H1 (cell line): ENCODE measurements around the gene HCST. TPM values are rescaled to one million over a fixed set of nuclear protein-coding genes. Genes with fewer than 3 reads are reported as not detected.

ENCODE experiments used
- KDM4A ChIP-seq: IDR thresholded peaks from one replicate; pipeline ENCODE4 v1.7.1; 2012; ENCODE audit warnings: low read depth, mild to moderate bottlenecking, moderate library complexity, low read length, inconsistent platforms; ENCODE audit not compliant: severe bottlenecking
- POLR2AphosphoS5 ChIP-seq: IDR thresholded peaks from 2 replicates; pipeline ENCODE4 v1.6.1; 2011; ENCODE audit warnings: low read depth, low read length
- RFX5 ChIP-seq: IDR thresholded peaks from 2 replicates; pipeline ENCODE4 v1.6.1; 2011; ENCODE audit warnings: low read depth, low read length, improper control_type of control experiment, borderline replicate concordance
- polyA plus RNA-seq, 7 experiments: library from polyadenylated mRNA; depleted of rRNA in 3 of 7; stranded (reverse) in 5 of 7; unstranded in 2 of 7; fragments of >200 nt in 5 of 7; fragments of 200-250 nt in 2 of 7; gene quantifications; 1 replicate in 5 of 7; 2 replicates in 1 of 7; 4 replicates in 1 of 7; pipeline versions ENCODE4 v1.2.1 to v1.2.3, GENCODE V29; 2011 to 2013; ENCODE audit warnings: missing spikeins in 2 of 7, mixed read lengths in 2 of 7
- total RNA-seq: library from RNA; stranded (reverse); fragmentation: NEBNext Ultra II Directional; extraction: Animal tissue kit (Norgen Biotek cat#: 25700); gene quantifications from 2 replicates; pipeline ENCODE4 v1.2.1, GENCODE V29; 2021

Gene HCST
- total and polyA plus RNA-seq, 2 of the 8 experiments (the other 6 are each of a cell fraction or from before 2014, with no cell fraction given), result 2.8 TPM; not detected in 1

DNA sequence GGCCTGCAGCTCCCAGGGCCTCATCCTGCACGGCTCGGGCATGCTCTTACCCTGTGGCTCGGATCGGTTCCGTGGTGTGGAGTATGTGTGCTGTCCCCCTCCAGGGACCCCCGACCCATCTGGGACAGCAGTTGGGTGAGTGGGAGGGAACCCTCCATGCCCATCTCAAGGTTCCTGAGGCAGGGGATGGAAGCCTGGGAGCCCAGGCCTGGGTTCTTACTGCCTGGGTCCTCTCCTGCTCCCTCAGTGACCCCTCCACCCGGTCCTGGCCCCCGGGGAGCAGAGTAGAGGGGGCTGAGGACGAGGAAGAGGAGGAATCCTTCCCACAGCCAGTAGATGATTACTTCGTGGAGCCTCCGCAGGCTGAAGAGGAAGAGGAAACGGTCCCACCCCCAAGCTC lies 30.7 kb upstream of the HCST start (continued):
- TF ChIP-seq KDM4A, result no peak
- TF ChIP-seq POLR2AphosphoS5, result no peak
- TF ChIP-seq RFX5, result no peak
- TF ChIP-seq, all 59 proteins: peak for 0
